Measurements from ENCODE around the gene SLITRK2.

SLITRK2 gene

GRCh38 chrX:145817331-145818185 is at the start of gene SLITRK2:
TSS of gene SLITRK2 (plus strand) at chrX:145817829. CDS start at chrX:145822426, 4,597 bp downstream.
- no peak for TF ChIP-seq ZNF274 (IDR thresholded peaks at IDR 0.05; ENCODE audit: low read depth, low read length)
- H3K4me3 ChIP-seq (ENCODE audit: low read length), result no peak within 1 kb of the TSS

- TF ChIP-seq ZNF274 (IDR thresholded peaks at IDR 0.05; ENCODE audit: low read depth, low read length), result no peak
- H3K4me3 ChIP-seq (ENCODE audit: low read length), result no peak overlapping the region
These were observed 44.6 kb upstream of the SLITRK2 start for GRCh38 chrX:145773006-145773405.

- no peak overlapping the region for H3K4me3 ChIP-seq (ENCODE audit: low read length)
- no peak for TF ChIP-seq ZNF274 (IDR thresholded peaks at IDR 0.05; ENCODE audit: low read depth, low read length)
These were observed 25.3 kb upstream of the SLITRK2 start for GRCh38 chrX:145792281-145792680.

GRCh38 chrX:145803508-145803907 is 14.1 kb upstream of the SLITRK2 start:
- H3K4me3 ChIP-seq (ENCODE audit: low read length), result no peak overlapping the region
- TF ChIP-seq ZNF274 (IDR thresholded peaks at IDR 0.05; ENCODE audit: low read depth, low read length), result no peak

GRCh38 chrX:145813081-145813480 is 4.5 kb upstream of the SLITRK2 start:
- TF ChIP-seq ZNF274 (IDR thresholded peaks at IDR 0.05; ENCODE audit: low read depth, low read length), result no peak
- H3K4me3 ChIP-seq (ENCODE audit: low read length), result no peak overlapping the region

- TF ChIP-seq ZNF274 (IDR thresholded peaks at IDR 0.05; ENCODE audit: low read depth, low read length), result no peak
- H3K4me3 ChIP-seq (ENCODE audit: low read length), result no peak overlapping the region
These were observed 871 bp upstream of the SLITRK2 start for GRCh38 chrX:145816601-145817315.

GRCh38 chrX:145818186-145819113 is 821 bp downstream of the SLITRK2 start:
- TF ChIP-seq ZNF274 (IDR thresholded peaks at IDR 0.05; ENCODE audit: low read depth, low read length), result no peak
- H3K4me3 ChIP-seq (ENCODE audit: low read length), result no peak overlapping the region

- H3K4me3 ChIP-seq (ENCODE audit: low read length), result no peak overlapping the region
- TF ChIP-seq ZNF274 (IDR thresholded peaks at IDR 0.05; ENCODE audit: low read depth, low read length), result no peak
These were observed 3.2 kb downstream of the SLITRK2 start for GRCh38 chrX:145820825-145821224.

GRCh38 chrX:145821291-145821897 is 3.8 kb downstream of the SLITRK2 start:
- TF ChIP-seq ZNF274 (IDR thresholded peaks at IDR 0.05; ENCODE audit: low read depth, low read length), result no peak
- no peak overlapping the region for H3K4me3 ChIP-seq (ENCODE audit: low read length)

GRCh38 chrX:145821898-145822571 is 4.4 kb downstream of the SLITRK2 start:
- TF ChIP-seq ZNF274 (IDR thresholded peaks at IDR 0.05; ENCODE audit: low read depth, low read length), result no peak
- H3K4me3 ChIP-seq (ENCODE audit: low read length), result no peak overlapping the region

GRCh38 chrX:145823132-145823531 is 5.5 kb downstream of the SLITRK2 start:
- no peak for TF ChIP-seq ZNF274 (IDR thresholded peaks at IDR 0.05; ENCODE audit: low read depth, low read length)
- no peak overlapping the region for H3K4me3 ChIP-seq (ENCODE audit: low read length)

- no peak overlapping the region for H3K4me3 ChIP-seq (ENCODE audit: low read length)
- TF ChIP-seq ZNF274 (IDR thresholded peaks at IDR 0.05; ENCODE audit: low read depth, low read length), result no peak
These were observed 8.3 kb downstream of the SLITRK2 start for GRCh38 chrX:145825896-145826295.

GRCh38 chrX:145826466-145826865 is 8.8 kb downstream of the SLITRK2 start:
- TF ChIP-seq ZNF274 (IDR thresholded peaks at IDR 0.05; ENCODE audit: low read depth, low read length), result no peak
- H3K4me3 ChIP-seq (ENCODE audit: low read length), result no peak overlapping the region

Measured in GM08714 (cell line).